Smooth muscle cell of trachea (primary cell): ENCODE data around the gene VWA3A. TPM values are rescaled to one million over a fixed set of nuclear protein-coding genes. Genes with fewer than 3 reads are reported as not detected.

Source experiments
- total RNA-seq: library from RNA; depleted of rRNA; stranded (reverse); fragments of >200 nt; gene quantifications from 2 replicates; pipeline ENCODE4 v1.2.1, GENCODE V29; 2014

Gene VWA3A
- total RNA-seq, result not detected in 2 replicates

GRCh38 chr16:22092143-22092933 lies at the start of gene VWA3A:
TSS of gene VWA3A (plus strand) at chr16:22092541. CDS start at chr16:22092638, 97 bp downstream.

GRCh38 chr16:22161999-22162655 lies 69.8 kb downstream of the VWA3A start, which contains the start of gene SDR42E2:
TSS of gene SDR42E2 (plus strand) at chr16:22162506. CDS start at chr16:22165583, 3,077 bp downstream.

GRCh38 chr16:22206013-22206841 lies 113.9 kb downstream of the VWA3A start, which contains the start of gene EEF2K:
TSS of gene EEF2K (plus strand) at chr16:22206278. CDS start at chr16:22225730, 19,452 bp downstream.

Other genes starting within 250 kb of the VWA3A start
- gene NPIPB4, start 234.8 kb upstream of the VWA3A start, total RNA-seq, result 30.9 and 34.0 TPM in 2 replicates
- 181 and 196 TPM in 2 replicates for gene UQCRC2, start 139.2 kb upstream of the VWA3A start, total RNA-seq
- gene PDZD9, start 91.4 kb upstream of the VWA3A start, total RNA-seq, result not detected in 2 replicates
- 9.8 and 13.2 TPM in 2 replicates for gene MOSMO, start 84.4 kb upstream of the VWA3A start, total RNA-seq
- gene SDR42E2, start 70.0 kb downstream of the VWA3A start, total RNA-seq, result not detected in 2 replicates
- 34.2 and 35.3 TPM in 2 replicates for gene EEF2K, start 113.7 kb downstream of the VWA3A start, total RNA-seq
- 21.5 and 35.2 TPM in 2 replicates for gene POLR3E, start 204.9 kb downstream of the VWA3A start, total RNA-seq